Measurements from ENCODE around the gene CST1.
"Not testable (repeated sequence)": the region's sequence is repeated elsewhere in the genome, so short reads cannot be mapped to it uniquely, and the experiment has no call there.

The CST1 gene

GRCh38 chr20:23773127-23773526 lies 22.4 kb upstream of the CST1 start:
- no peaks in the 10 kb centered on the region for H3K27me3 ChIP-seq (ENCODE audit: insufficient read depth, low read depth, severe bottlenecking)
- DNase-seq, result peak; percentile 89
- H3K36me3 ChIP-seq, result no peaks in the 10 kb centered on the region
- TF ChIP-seq CTCF (IDR thresholded peaks at IDR 0.05; ENCODE audit: low read depth, low read length), result no peak
- H3K27ac ChIP-seq, result peak overlapping the region; percentile 69
- no peaks in the 10 kb centered on the region for H3K9me3 ChIP-seq (ENCODE audit: severe bottlenecking)
- no peak overlapping the region for H3K4me3 ChIP-seq (ENCODE audit: low read depth, low read length)

GRCh38 chr20:23772074-23772473 lies 21.3 kb upstream of the CST1 start:
- Histone ChIP-seq H3K4me3 (ENCODE audit: low read depth, low read length) (no peak overlapping the region), H3K9me3 (ENCODE audit: severe bottlenecking) (no peaks in the 10 kb centered on the region), H3K27me3 (ENCODE audit: insufficient read depth, low read depth, severe bottlenecking) (no peaks in the 10 kb centered on the region), H3K27ac (no peak overlapping the region), H3K36me3 (no peaks in the 10 kb centered on the region)
- TF ChIP-seq CTCF (IDR thresholded peaks at IDR 0.05; ENCODE audit: low read depth, low read length), result no peak
- DNase-seq, result no peak

- DNase-seq, result no peak
- TF ChIP-seq CTCF (IDR thresholded peaks at IDR 0.05; ENCODE audit: low read depth, low read length), result no peak
- H3K9me3 ChIP-seq (ENCODE audit: severe bottlenecking), result no peaks in the 10 kb centered on the region
- no peaks in the 10 kb centered on the region for H3K36me3 ChIP-seq
- H3K4me3 ChIP-seq (ENCODE audit: low read depth, low read length), result no peak overlapping the region
- H3K27me3 ChIP-seq (ENCODE audit: insufficient read depth, low read depth, severe bottlenecking), result no peaks in the 10 kb centered on the region
- H3K27ac ChIP-seq, result no peak overlapping the region
These were observed 19.6 kb upstream of the CST1 start for GRCh38 chr20:23770384-23770783.

- not testable (repeated sequence) for H3K4me3 ChIP-seq (ENCODE audit: low read depth, low read length); H3K27ac ChIP-seq; DNase-seq; H3K36me3 ChIP-seq; H3K9me3 ChIP-seq (ENCODE audit: severe bottlenecking); H3K27me3 ChIP-seq (ENCODE audit: insufficient read depth, low read depth, severe bottlenecking)
These were observed 17.8 kb upstream of the CST1 start for GRCh38 chr20:23768520-23768919.

GRCh38 chr20:23766531-23766930 lies 15.8 kb upstream of the CST1 start:
- H3K27ac ChIP-seq, result no peak overlapping the region
- H3K9me3 ChIP-seq (ENCODE audit: severe bottlenecking), result no peaks in the 10 kb centered on the region
- TF ChIP-seq CTCF (IDR thresholded peaks at IDR 0.05; ENCODE audit: low read depth, low read length), result no peak
- H3K4me3 ChIP-seq (ENCODE audit: low read depth, low read length), result no peak overlapping the region
- no peak for DNase-seq
- H3K36me3 ChIP-seq, result no peaks in the 10 kb centered on the region
- H3K27me3 ChIP-seq (ENCODE audit: insufficient read depth, low read depth, severe bottlenecking), result no peaks in the 10 kb centered on the region

- Histone ChIP-seq H3K9me3 (ENCODE audit: severe bottlenecking) (no peaks in the 10 kb centered on the region), H3K27ac (no peak overlapping the region), H3K36me3 (no peaks in the 10 kb centered on the region)
These were observed 14.8 kb upstream of the CST1 start for GRCh38 chr20:23765578-23765977.

GRCh38 chr20:23764630-23765029 lies 13.9 kb upstream of the CST1 start:
- H3K27me3 ChIP-seq (ENCODE audit: insufficient read depth, low read depth, severe bottlenecking); DNase-seq; H3K36me3 ChIP-seq; H3K9me3 ChIP-seq (ENCODE audit: severe bottlenecking); H3K4me3 ChIP-seq (ENCODE audit: low read depth, low read length); H3K27ac ChIP-seq: not testable (repeated sequence)

More at GRCh38 chr20:23765578-23765977, 14.8 kb upstream of the CST1 start:
- TF ChIP-seq CTCF (IDR thresholded peaks at IDR 0.05; ENCODE audit: low read depth, low read length), result no peak
- no peak for DNase-seq
- H3K4me3 ChIP-seq (ENCODE audit: low read depth, low read length), result no peak overlapping the region
- no peaks in the 10 kb centered on the region for H3K27me3 ChIP-seq (ENCODE audit: insufficient read depth, low read depth, severe bottlenecking)

Measured in WERI-Rb-1 (cell line).